DND-41 (cell line): ENCODE results near the gene PGRMC1.

ENCODE experiments used
- ATAC-seq: fragments of 200-7000 bp; cut with Tn5 transposase; 3 replicates; pipeline ENCODE4 v1.9.1; 2021; ENCODE audit warnings: low read depth; ENCODE audit not compliant: insufficient read depth
- DNase-seq: peaks from one replicate; pipeline ENCODE4 v3.0.0-alpha.2; 2020
- H2AFZ ChIP-seq: 2 replicates; pipeline ENCODE4 v1.6.0; 2012; ENCODE audit warnings: low read depth, low read length
- H3K27ac ChIP-seq: 2 replicates; pipeline ENCODE4 v1.5.1; 2012; ENCODE audit warnings: low read length, inconsistent platforms
- H3K27me3 ChIP-seq: fragments of 200-600 bp; sonication (generic); 2 replicates; pipeline ENCODE4 v1.6.0; 2012; ENCODE audit warnings: low read length, mild to moderate bottlenecking, inconsistent platforms; ENCODE audit not compliant: insufficient read depth, poor library complexity
- H3K36me3 ChIP-seq: 2 replicates; pipeline ENCODE4 v1.5.1; 2012; ENCODE audit warnings: low read length, inconsistent platforms; ENCODE audit not compliant: insufficient read depth
- H3K4me1 ChIP-seq: 2 replicates; pipeline ENCODE4 v1.5.1; 2012; ENCODE audit warnings: mild to moderate bottlenecking, low read length; ENCODE audit not compliant: insufficient read depth
- H3K4me2 ChIP-seq: 2 replicates; pipeline ENCODE4 v1.6.0; 2012; ENCODE audit warnings: mild to moderate bottlenecking, moderate library complexity, low read length, inconsistent platforms; ENCODE audit not compliant: insufficient read depth
- H3K4me3 ChIP-seq, 2 experiments: fragments of 200-600 bp in 1 of 2; shearing (Covaris generic) in 1 of 2; 2 replicates each; pipeline ENCODE4 v1.5.1; 2012 to 2016; ENCODE audit warnings: inconsistent platforms in 2 of 2, low read length in 2 of 2, mild to moderate bottlenecking in 2 of 2, low read depth in 1 of 2, moderate library complexity in 1 of 2
- H3K79me2 ChIP-seq: 2 replicates; pipeline ENCODE4 v1.6.0; 2012; ENCODE audit warnings: low read length, inconsistent platforms; ENCODE audit not compliant: insufficient read depth
- H3K9ac ChIP-seq: 2 replicates; pipeline ENCODE4 v1.6.0; 2012; ENCODE audit warnings: low read depth, mild to moderate bottlenecking, inconsistent platforms, low read length, moderate library complexity
- H3K9me3 ChIP-seq: 2 replicates; pipeline ENCODE4 v1.5.1; 2012; ENCODE audit warnings: low read length, moderate library complexity, mild to moderate bottlenecking, inconsistent platforms; ENCODE audit not compliant: insufficient read depth, severe bottlenecking
- H4K20me1 ChIP-seq: 2 replicates; pipeline ENCODE4 v1.6.0; 2012; ENCODE audit warnings: low read length; ENCODE audit not compliant: insufficient read depth
- EZH2 ChIP-seq: IDR thresholded peaks from 3 replicates; pipeline ENCODE4 v1.6.1; 2012; ENCODE audit warnings: borderline replicate concordance, low read depth, mild to moderate bottlenecking, moderate library complexity, low read length, inconsistent platforms; ENCODE audit not compliant: severe bottlenecking
- TF ChIP-seq, protein P1 (sequence below): IDR thresholded peaks from 2 replicates; pipeline ENCODE4 v1.5.1; 2012; ENCODE audit warnings: borderline replicate concordance, low read length, moderate library complexity, mild to moderate bottlenecking; ENCODE audit not compliant: poor library complexity, severe bottlenecking; ENCODE audit errors: extremely low read depth

Gene PGRMC1

GRCh38 chrX:119228512-119229252 is 7.4 kb upstream of the PGRMC1 start:
- H3K79me2 ChIP-seq, result no peaks in the 10 kb centered on the region

GRCh38 chrX:119229253-119229615 is 6.9 kb upstream of the PGRMC1 start:
- DNase-seq (no peak), ATAC-seq (no peak)
- Histone ChIP-seq H3K4me3 (no peak overlapping the region), H3K36me3 (no peaks in the 10 kb centered on the region), H4K20me1 (no peaks in the 10 kb centered on the region), H3K27me3 (peaks cover 31% of the 10 kb centered on the region), H2AFZ (no peak overlapping the region), H3K27ac (no peak overlapping the region), H3K79me2 (no peaks in the 10 kb centered on the region), H3K9ac (no peak overlapping the region), H3K9me3 (no peaks in the 10 kb centered on the region), H3K4me2 (no peak overlapping the region), H3K4me1 (no peaks in the 10 kb centered on the region)
- TF ChIP-seq, protein P1, sequence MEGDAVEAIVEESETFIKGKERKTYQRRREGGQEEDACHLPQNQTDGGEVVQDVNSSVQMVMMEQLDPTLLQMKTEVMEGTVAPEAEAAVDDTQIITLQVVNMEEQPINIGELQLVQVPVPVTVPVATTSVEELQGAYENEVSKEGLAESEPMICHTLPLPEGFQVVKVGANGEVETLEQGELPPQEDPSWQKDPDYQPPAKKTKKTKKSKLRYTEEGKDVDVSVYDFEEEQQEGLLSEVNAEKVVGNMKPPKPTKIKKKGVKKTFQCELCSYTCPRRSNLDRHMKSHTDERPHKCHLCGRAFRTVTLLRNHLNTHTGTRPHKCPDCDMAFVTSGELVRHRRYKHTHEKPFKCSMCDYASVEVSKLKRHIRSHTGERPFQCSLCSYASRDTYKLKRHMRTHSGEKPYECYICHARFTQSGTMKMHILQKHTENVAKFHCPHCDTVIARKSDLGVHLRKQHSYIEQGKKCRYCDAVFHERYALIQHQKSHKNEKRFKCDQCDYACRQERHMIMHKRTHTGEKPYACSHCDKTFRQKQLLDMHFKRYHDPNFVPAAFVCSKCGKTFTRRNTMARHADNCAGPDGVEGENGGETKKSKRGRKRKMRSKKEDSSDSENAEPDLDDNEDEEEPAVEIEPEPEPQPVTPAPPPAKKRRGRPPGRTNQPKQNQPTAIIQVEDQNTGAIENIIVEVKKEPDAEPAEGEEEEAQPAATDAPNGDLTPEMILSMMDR, result no peak
- TF ChIP-seq EZH2, result no peak

More at GRCh38 chrX:119228512-119229252, 7.4 kb upstream of the PGRMC1 start:
- H3K27me3 ChIP-seq, result peaks cover 26% of the 10 kb centered on the region
- no peaks in the 10 kb centered on the region for H3K4me1 ChIP-seq
- H3K9me3 ChIP-seq, result no peaks in the 10 kb centered on the region
- DNase-seq (no peak), ATAC-seq (no peak)
- H3K36me3 ChIP-seq, result no peaks in the 10 kb centered on the region
- H3K4me2 ChIP-seq, result no peak overlapping the region
- H3K9ac ChIP-seq, result no peak overlapping the region
- H3K4me3 ChIP-seq, result no peak overlapping the region
- H4K20me1 ChIP-seq, result no peaks in the 10 kb centered on the region
- no peak overlapping the region for H2AFZ ChIP-seq
- TF ChIP-seq EZH2, result no peak
- TF ChIP-seq, protein P1, result no peak
- no peak overlapping the region for H3K27ac ChIP-seq

- H3K9ac ChIP-seq, result no peak overlapping the region
- peaks cover 8% of the 10 kb centered on the region for H3K4me1 ChIP-seq
- TF ChIP-seq, protein P1, result no peak
- TF ChIP-seq EZH2, result no peak
- DNase-seq (no peak), ATAC-seq (no peak)
- H3K27ac ChIP-seq, result no peak overlapping the region
- H3K9me3 ChIP-seq, result no peaks in the 10 kb centered on the region
- no peaks in the 10 kb centered on the region for H4K20me1 ChIP-seq
- H3K79me2 ChIP-seq, result no peaks in the 10 kb centered on the region
- no peak overlapping the region for H3K4me2 ChIP-seq
- H2AFZ ChIP-seq, result no peak overlapping the region
- H3K27me3 ChIP-seq, result peaks cover 35% of the 10 kb centered on the region
- H3K36me3 ChIP-seq, result no peaks in the 10 kb centered on the region
- H3K4me3 ChIP-seq, result no peak overlapping the region
Observed at GRCh38 chrX:119230850-119231249, 5.2 kb upstream of the PGRMC1 start.
